Activated CD4-positive, alpha-beta T cell treated with anti-CD3 and anti-CD28 coated beads, Interleukin-2, amount 50 U/mL, for 1 hour (primary cell): ENCODE data around the gene CDK5RAP3.
"Not testable (repeated sequence)": the region's sequence is repeated elsewhere in the genome, so short reads cannot be mapped to it uniquely, and the experiment has no call there.

ENCODE experiments used
- DNase-seq: peaks from one replicate; pipeline ENCODE4 v3.0.0-alpha.2; 2020

The CDK5RAP3 gene

DNA sequence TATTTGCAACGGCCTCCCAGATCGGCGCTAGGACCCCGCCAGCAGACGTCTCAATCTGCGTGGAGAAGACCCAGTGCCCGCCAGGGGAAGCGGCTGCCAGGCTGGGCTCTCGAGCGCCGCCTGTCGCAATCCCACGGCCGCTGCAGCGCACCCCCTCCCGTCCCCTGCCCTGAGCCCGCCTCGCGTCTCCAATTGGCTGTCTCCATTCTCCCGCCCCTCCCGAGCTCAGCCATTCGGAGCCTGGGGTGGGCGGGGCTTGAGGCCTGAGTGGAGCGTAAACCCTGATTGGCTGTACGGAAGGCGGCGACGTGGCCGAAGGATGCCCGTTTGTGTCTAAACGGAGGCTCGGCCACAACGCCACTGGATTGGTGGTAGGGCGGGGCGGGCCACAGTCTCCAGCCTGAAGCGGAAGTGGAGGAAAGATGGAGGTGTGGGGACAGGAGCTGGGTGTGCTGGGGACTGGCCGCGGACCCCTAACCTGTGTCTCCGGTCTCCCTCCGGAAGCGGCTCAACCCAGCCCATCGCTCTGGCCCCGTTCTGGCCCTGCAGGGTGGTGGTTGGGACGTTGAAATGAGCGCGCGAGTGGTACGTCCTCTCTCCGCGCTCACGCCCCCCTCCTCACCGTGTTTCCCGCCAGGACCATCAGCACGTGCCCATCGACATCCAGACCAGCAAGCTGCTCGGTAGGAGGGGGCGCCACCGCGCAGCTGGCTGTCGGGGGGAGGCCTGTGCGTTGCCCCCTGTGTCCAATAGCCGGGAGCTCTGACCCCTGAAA lies at the start of gene CDK5RAP3:
Gene CDK5RAP3 (plus strand): TSS at position 389 of the 775 bp plus-strand sequence. CDS start 34 bp downstream, at position 423.
- peak; percentile 98 for DNase-seq

- no peak for DNase-seq
Observed at GRCh38 chr17:47924785-47925677, 45.9 kb upstream of the CDK5RAP3 start.

- DNase-seq, result no peak
Observed at GRCh38 chr17:47925678-47925988, 45.3 kb upstream of the CDK5RAP3 start.

DNA sequence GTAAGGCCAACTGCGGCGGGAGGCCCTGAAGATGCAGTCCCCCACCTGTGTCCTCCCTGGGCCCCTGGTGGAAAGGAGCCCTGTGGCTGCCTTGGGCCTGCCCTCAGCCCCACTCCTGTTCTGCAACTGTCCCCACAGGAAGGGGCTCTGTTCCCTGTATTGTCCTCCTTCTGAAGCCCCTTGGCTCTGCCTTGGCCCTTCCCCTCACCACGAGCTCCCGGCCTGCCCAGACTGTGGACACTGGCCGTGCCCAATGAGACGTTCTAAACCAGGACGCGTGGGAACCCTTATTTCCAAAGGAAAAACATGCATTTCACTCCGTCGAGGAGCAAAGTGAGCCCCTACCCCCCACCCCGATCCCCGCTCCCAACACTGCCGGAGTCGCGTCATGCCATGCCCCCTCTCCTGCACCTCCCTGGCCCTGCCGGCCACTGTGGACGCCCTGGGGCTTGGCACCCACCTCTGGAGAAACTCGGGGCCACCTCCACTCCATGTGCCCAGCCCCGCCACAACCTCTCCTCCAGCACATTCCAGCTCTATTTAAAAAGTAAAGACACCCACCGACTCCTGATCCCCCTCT lies 43.0 kb upstream of the CDK5RAP3 start:
- DNase-seq, result no peak

DNA sequence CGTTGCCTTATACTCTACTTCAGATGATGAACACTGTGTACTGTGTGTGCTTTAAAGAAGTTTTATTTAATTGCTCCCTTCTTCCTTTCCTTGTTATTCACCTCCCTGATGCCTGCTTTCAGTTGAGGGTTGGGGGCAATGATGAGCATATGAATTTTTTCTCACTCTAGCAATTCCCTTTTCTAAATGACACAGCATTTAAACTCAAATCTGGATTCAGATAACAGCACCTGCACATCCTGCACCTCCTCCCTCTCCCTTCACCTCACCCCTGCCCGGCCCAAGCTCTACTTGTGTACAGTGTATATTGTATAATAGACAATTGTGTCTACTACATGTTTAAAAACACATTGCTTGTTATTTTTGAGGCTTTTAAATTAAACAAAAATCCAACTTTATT lies 42.5 kb upstream of the CDK5RAP3 start:
- no peak for DNase-seq

DNA sequence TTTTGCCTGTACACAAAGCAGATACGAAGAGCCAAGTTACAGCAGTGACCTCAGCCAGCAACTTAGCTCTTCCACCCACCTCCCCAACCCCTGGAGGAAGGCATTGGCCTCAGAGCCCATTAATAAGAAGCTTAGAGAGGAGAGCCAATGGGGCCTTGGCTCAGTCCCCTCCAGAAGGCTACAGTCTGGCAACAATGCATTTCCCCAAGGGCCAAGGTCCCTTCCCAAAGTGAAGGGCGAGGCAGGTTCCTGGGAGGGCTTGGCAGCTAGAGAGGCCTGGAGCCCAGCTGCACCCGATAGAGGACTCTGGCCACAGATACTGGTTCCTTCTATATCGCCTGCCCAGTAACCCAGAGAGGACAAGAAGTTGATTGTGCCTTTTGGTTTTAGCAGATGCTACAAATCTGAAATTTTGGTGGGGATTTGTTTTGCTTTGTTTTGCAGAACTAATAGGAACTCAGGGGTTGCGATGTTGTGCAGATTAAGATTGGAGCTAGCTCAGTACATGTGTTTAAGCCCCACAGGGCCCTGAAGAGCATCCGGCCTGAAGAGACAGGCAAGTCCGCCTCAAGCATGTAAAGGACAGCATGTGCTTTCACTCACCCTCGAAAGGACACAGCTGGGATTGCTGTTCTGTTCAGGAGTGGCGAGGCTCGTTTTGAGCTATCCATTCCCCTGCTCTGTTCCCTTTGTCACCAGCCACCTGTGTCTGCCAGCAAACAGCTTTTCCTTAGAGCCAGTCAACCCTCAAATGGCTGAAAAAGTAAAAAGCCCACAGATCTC lies 41.5 kb upstream of the CDK5RAP3 start:
- DNase-seq, result no peak

GRCh38 chr17:47931848-47932247 lies 39.1 kb upstream of the CDK5RAP3 start:
- no peak for DNase-seq

- no peak for DNase-seq
Observed at GRCh38 chr17:47934856-47935255, 36.1 kb upstream of the CDK5RAP3 start.

GRCh38 chr17:47935468-47935867 lies 35.4 kb upstream of the CDK5RAP3 start:
- not testable (repeated sequence) for DNase-seq

DNA sequence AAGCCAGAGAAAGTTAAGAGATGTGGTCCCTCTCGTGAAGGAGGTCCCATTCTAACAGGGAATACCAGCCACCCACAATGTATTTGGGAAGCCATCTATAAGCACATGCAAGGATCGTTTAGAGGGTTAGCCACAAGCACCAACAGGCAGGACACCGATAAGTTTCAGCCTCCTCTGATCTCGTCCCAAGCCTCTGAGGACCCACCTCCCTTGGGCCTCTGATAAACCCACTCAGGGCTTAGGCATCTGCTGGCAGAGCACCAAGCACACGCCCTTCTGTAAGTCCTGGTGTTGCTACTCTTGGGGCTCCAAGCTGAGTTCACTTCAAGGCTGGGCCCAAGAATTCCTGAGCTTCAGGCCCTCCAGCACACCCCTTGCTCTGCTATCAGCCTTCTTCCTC lies 35.0 kb upstream of the CDK5RAP3 start:
- no peak for DNase-seq

DNA sequence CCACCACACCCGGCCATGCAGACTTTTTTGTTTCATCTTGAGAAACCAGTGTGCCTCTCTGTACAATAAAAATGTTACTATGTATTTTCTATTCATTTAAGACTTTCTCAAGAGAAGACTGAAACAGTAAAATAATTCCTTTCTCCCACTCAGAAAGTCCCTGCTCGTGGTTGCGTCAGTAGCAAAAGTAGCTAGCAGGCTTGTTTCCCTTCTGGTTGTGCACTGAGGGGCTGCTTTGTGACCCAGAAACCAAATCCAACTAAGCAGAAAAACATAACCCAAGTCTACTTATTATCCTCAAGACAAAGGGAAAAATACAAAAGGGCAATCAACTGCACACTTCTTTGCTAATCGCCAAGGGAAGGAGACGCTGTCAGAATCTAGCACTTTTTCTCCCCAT lies 33.0 kb upstream of the CDK5RAP3 start:
- DNase-seq, result no peak

GRCh38 chr17:47941246-47942095 lies 29.4 kb upstream of the CDK5RAP3 start, which contains the start of gene PNPO:
Gene PNPO (plus strand): TSS chr17:47941571. CDS start chr17:47941676, 105 bp downstream.
- DNase-seq, result peak; percentile 89

GRCh38 chr17:47942096-47942510 lies 28.8 kb upstream of the CDK5RAP3 start:
- DNase-seq, result no peak

DNA sequence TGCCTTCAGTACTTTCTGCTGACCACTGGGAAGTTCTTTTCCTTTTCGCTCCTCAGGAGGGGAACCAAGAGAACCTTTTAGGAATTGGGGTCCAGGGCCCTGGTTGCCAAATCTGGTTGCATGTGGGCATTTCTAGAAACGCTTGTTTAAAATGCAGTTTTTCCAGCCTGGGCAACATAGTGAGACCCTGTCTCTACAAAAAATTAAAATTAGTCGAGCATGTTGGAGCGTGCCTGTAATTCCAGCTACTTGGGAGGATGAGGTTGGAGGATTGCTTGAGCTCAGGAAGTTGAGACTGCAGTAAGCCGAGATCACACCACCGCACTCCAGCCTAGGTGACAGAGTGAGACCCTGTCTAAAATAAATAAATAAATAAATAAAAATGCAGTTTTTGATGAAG lies 28.3 kb upstream of the CDK5RAP3 start:
- no peak for DNase-seq

DNA sequence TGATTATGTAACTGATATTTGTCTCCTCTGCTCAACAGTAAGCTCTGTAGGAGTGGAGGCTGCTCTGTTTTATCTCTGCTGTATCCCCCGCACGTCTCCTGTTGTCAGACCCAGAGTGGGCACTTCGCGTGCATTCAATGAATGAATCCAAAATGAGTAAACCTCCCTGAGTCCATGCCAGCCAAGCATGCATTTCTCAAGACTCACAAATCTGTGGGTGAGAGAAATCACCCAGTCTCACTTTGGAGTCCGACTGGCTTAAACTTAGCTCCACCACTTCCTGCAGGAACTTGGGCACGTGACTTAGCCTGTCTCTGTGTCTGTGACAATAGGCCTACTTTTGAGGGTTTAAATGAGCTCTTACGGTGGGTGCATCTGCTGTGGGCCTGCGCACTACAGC lies 25.8 kb upstream of the CDK5RAP3 start:
- no peak for DNase-seq

DNA sequence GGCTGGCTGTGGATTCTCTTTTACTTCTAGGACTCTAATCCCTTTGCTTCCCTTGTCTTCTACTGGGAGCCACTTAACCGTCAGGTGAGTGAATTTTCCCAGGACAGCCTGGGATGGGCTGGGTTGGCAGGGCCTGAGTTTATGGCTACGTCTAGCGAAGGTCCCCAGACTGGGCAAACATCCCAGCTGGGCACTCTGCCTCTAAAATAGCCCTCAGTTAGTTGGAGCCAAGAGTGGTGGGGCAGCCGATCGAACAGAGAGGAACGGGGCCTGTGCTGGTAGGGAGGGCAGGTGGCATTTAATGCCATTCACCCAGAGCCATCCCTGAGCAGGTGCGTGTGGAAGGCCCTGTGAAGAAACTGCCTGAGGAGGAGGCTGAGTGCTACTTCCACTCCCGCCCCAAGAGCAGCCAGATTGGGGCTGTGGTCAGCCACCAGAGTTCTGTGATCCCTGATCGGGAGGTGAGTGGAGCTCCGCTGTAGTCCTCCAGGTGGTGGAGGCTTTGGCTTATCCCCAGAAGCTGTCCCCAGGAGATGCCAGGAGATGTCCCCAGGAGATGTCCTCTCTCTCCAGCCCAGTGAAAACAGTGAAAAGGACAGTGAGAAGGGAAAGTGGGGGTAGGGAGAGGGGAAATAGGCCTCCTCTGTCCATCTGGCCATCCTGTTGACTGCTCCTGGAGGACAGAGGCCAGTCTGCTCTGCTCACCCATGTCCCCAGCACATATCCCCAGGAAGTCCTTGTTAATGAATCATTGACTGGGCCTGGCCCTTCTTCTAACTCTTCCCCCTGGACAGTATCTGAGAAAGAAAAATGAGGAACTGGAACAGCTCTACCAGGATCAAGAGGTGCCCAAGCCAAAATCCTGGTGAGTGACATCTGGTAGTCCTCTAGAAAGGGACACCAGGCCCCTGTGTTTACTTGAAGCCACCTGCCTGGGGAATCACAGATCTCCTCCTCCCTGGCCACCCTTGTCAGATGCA lies 25.1 kb upstream of the CDK5RAP3 start:
- DNase-seq, result no peak

GRCh38 chr17:47946516-47946915 lies 24.4 kb upstream of the CDK5RAP3 start:
- no peak for DNase-seq

DNA sequence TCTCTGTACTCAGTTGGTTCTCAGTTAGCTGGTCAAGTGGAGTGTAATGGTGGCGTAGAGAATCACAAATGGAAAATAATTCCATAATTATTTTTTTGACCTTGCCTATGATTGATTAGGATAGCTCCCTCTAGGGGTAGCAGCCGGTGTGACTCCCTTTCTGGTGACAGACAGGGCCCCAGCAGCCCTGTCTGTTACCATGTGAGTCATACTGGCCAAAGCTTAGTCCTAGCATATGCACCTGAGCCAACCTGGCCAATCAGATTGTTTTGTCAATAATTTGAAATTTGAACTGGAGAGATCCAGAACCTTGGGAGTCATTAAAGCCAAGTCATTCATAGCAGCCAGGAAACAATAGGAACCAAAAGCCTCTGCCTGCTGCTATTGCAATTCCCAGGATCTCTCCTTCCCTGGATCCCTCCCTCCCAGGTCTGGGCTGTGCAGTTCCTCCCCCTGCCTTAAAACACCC lies 23.9 kb upstream of the CDK5RAP3 start:
- DNase-seq, result peak; percentile 71

DNA sequence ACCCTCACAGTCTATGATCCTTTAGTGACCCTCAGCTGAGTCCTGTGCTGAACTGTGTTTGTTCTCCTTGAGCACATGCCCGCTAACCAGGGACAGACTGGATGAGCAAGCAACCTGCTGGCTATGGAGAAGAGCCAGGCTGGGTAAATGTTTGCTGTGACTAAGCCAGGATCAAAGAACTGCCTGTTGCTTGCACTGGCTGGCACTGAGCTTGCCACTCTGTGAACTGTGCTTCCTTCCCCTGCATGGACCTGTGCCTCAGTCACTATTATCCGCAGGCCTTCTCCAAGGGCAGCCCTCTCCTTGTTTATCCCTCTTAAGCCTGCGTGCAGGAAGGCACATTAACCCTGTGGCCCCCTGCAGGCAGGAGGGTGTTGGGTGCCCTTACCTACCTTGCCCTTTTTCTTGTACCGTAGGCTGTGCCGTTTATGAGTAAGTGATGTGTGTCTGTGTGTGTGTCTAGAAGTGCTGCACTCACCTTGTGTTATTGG lies 22.2 kb upstream of the CDK5RAP3 start:
- no peak for DNase-seq

DNA sequence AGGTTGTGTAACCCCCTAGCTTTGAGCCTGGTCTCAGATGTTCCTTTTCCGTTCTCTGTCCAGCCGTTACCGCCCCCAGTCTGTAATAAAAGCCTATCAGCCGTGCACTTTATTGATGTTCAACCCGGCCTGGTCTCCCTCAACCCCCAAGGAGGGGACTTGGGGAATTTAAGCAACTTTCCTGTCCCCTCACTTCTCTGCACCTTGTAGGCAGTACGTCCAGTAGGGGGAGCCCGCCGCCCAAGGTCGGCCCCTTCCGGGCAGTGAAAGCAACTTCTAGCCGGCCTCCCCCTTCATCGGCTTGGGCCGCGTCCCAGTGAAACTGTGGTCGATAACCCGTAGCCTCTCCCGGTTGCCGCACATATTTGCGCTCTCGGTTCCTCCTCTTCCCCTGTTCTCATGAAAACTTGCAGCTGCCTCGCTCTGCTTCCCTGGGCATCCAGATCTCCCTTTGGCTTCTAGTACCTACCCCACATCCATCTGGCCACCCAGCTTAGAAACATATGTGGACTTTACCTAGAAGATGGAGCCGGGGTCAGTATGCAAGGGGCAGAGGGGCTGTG lies 21.6 kb upstream of the CDK5RAP3 start:
- DNase-seq, result peak; percentile 75
